ENCODE measurements around the gene GNG7.
"Not testable (repeated sequence)": the region's sequence is repeated elsewhere in the genome, so short reads cannot be mapped to it uniquely, and the experiment has no call there.

The GNG7 gene

DNA sequence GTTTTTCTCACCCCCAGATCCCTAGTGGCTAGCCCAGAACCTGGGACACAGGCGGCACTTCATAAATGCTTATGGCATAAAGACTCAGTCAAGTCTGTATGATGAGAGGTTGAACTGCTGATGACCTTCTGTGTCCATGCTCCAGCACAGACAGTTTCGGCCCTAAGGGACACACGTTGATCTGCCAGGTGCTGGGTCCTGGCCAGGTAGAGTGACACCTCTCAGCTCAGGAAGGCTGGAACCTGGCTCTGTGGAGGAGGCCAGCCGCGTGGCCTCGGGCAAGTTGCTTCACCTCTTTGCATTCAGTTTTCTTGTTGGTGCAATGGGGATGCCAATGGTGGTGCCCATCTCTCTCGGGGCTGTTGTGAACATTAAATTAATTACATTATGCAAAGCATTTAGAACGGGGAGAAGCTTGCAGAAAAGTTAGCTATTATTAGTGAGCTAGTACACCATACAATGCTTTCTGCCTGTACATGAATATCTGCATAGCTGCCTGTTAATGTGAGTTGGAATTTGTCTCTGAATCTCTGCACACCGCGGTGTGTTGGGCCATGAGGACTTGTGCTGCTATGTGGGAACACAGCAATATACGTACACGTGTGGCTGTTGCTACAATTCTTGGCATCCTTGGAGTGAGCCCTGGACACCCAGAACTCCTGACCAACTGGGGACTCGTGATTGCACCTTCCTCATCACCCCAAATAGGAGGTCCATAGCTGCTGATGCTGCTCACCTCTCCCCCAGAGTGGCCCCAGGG lies 218.1 kb downstream of the GNG7 start:
- no peak for DNase-seq (ENCODE audit: low read depth in 2 of 2)

DNA sequence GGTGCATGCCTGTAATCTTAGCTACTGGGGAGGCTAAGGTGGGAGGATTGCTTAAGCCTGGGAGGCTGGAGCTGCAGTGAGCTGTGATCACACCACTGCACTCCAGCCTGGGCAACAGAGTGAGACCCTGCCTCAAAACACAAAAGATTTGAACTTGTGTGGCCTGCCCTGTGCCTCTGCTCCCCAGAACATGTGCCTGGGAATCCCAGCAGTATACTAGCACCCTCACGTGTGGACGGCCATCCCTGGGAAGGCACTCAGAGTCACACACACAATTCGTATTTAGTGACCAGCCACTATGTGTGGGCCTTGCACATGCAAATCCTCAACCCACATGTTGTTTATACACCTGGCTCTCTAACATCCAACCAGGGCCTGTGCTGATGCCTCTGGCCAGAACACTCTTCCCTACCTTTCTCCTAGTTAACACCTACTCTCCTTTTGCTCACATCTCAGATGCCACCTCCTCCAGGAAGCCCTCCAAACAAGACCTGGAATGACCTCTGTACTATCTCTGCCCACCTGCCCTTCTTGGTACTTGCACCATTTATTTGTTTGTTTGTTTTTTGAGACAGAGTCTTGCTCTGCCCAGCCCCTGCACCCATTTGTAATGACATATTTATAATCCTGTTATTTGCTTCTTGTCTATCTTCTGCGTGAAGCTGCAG lies 218.9 kb downstream of the GNG7 start:
- DNase-seq (ENCODE audit: low read depth in 2 of 2) = no peak

DNA sequence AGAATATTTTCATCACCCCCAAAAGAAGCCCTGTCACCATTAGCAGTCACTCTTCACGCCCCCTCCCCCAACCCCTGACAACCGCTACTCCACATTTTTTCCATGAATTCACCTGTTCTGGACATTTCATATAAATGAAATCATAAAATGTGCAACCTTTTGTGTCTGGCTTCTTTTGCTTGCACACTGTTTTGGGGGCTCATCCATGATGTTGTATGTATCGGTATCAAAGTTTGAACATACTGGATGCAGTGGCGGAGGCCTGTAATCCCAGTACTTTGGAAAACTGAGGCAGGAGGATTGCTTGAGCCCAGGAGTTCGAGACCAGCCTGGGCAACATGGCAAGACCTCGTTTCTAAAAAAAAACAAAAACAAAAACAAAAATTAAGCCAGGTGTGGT lies 219.4 kb downstream of the GNG7 start:
- no peak for DNase-seq (ENCODE audit: low read depth in 2 of 2)

DNA sequence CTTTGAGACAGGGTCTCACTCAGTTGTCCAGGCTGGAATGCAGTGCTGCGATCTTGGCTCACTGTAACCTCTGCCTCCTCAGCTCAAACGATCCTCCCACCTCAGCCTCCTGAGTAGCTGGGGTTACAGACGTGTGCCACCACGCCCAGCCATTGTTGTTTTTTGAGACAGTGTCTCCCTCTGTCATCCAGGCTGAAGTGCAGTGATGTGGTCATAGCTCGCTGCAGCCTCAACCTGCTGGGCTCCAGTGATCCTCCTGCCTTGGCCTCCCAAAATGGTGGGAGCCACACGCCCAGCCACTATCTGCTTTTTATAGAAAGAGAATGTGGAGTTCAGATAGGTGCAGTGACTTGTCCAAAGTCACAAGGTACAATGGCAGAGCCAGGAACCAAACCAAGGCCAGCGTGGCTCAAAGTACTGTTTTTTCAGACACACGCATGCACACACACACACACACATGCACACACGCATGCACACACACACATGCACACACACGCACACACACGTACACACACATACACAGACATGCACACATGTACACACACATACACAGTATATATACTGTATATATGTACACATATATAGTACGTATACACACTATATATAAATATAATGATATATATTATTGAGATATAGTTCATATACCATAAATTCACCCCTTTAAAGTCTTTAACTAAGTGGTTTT lies 220.0 kb downstream of the GNG7 start:
- DNase-seq (ENCODE audit: low read depth in 2 of 2) = no peak

GRCh38 chr19:2481466-2481865 lies 221.0 kb downstream of the GNG7 start:
- DNase-seq (ENCODE audit: low read depth in 2 of 2) = no peak

DNA sequence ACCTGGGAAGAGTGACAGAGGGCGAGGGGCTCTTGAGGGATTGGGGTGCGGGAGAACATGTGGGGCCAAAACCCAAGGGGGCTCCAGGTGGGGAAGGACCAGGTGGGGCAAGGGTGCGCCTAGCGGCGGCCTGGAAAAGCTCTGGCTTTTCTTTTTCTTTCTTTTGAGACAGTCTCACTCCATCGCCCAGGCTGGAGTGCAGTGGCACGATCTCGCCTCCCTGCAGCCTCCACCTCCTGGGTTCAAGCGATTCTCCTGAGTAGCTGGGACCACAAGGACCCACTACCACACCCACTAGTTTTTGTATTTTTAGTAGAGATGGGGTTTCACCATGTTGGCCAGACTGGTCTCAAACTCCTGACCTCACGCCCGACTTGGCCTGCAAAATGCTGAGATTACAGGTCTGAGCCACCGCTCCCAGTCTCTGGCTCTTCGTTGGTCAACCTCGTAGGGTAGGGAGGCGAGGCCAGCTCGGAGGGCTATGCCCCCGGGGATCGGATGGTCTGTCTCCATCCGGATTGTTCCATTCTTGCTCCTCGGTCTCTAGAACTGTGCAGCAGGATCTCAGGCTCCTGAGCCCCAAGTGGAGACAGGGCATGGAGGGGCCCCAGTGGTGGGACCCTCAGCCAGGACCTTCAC lies 222.8 kb downstream of the GNG7 start:
- DNase-seq (ENCODE audit: low read depth in 2 of 2) = no peak

GRCh38 chr19:2478756-2479555 lies 223.5 kb downstream of the GNG7 start:
- DNase-seq (ENCODE audit: low read depth in 2 of 2) = peak in 1 of 2 donors; percentile 40

DNA sequence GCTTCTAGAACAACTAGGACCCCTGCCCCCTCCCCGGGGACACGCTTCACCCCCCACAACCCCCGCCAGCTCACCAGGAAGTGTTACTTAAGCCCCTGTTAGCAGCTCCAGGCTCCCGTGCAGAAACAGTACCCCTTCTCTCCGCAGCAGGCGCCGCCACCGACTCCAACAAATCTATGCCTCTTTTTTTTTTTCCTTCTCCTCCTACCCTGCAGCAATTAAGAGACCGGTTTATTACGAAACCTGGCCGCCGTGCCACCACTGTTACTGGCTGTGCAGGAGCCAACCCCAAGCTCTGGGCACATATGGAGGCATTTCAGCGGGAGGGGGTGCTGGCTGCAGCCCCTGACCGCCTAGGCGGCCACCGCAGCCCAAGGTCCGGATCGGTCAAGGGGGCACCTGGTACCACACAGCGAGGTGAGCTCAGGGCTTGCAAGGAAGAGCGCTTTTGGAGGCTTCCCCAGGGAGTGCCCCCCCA lies 224.2 kb downstream of the GNG7 start:
- DNase-seq (ENCODE audit: low read depth in 2 of 2) = peak in 1 of 2 donors; percentile 42

- no peak for DNase-seq (ENCODE audit: low read depth in 2 of 2)
Observed at GRCh38 chr19:2477732-2478191, 224.7 kb downstream of the GNG7 start.

DNA sequence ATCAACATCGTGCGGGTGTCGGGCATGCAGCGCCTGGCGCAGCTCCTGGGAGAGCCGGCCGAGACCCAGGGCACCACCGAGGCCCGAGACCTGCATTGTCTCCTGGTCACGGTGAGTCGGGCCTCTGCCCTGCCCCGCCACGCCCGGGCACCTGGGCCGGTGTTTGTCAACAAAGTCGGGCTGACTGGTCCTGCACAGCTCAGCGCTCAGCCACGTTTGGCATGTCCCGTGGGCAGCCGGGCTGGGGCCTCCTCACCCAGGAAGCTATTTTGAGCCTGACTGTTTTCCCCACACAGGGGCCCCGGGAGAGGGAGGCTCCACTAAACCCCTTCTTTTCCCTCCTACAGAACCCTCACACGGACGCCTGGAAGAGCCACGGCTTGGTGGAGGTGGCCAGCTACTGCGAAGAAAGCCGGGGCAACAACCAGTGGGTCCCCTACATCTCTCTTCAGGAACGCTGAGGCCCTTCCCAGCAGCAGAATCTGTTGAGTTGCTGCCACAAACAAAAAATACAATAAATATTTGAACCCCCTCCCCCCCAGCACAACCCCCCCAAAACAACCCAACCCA lies 225.3 kb downstream of the GNG7 start:
- no peak for DNase-seq (ENCODE audit: low read depth in 2 of 2)

DNA sequence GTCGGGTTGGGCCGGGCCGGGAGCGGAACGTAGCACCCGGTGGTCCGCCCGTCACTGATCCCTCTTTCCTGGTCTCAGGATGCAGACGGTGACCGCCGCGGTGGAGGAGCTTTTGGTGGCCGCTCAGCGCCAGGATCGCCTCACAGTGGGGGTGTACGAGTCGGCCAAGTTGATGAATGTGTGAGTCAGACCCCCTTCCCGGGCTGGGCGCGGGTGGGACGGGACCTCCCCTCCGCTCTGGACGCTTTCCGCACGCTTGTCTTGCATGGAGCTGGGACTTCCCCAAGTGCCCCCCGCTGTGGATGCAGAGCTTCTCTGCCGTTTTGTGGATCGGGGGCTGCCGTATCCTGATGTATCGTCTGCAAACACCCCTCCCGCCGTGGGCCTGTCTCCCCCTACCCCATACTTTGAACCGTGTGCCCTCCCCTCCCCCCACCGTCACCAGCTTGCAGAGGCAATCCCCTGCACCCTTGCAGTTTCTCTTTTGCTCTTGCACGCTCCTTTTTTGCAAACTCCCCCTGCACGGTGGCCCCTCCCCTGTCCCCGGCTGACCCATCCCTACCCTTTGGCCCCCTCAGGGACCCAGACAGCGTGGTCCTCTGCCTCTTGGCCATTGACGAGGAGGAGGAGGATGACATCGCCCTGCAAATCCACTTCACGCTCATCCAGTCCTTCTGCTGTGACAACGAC lies 225.9 kb downstream of the GNG7 start:
- peak; percentile 60 to 64 for DNase-seq (ENCODE audit: low read depth in 2 of 2)

DNA sequence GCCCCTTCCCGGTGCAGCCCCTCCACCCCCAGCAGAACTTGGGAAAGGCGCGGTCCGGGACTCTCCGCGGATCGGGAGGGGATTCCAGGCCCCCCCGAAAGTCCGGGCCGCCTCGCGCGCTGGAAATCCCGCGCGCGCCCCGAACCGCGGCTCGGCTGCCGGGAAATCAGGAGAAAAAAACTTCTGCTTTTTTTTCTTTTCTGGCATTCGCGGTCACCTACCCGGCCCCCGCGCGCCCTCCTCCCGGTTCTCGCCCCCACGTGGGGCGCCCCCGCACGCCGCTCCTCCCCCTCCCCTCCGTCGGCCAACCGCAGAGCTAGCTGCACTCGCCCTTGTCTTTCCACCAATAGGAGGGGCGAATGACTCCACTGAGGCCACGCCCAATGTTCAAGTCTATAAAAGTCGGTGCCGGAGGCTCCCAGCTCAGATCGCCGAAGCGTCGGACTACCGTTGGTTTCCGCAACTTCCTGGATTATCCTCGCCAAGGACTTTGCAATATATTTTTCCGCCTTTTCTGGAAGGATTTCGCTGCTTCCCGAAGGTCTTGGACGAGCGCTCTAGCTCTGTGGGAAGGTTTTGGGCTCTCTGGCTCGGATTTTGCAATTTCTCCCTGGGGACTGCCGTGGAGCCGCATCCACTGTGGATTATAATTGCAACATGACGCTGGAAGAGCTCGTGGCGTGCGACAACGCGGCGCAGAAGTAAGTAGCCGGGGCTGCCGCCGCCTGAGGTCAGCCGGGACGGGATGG lies 226.6 kb downstream of the GNG7 start, which contains the start of gene GADD45B:
TSS of gene GADD45B (plus strand) at position 426 of the 749 bp plus-strand sequence. CDS start at position 658, 232 bp downstream.
- DNase-seq (ENCODE audit: low read depth in 2 of 2) = peak; percentile 94 to 96

DNA sequence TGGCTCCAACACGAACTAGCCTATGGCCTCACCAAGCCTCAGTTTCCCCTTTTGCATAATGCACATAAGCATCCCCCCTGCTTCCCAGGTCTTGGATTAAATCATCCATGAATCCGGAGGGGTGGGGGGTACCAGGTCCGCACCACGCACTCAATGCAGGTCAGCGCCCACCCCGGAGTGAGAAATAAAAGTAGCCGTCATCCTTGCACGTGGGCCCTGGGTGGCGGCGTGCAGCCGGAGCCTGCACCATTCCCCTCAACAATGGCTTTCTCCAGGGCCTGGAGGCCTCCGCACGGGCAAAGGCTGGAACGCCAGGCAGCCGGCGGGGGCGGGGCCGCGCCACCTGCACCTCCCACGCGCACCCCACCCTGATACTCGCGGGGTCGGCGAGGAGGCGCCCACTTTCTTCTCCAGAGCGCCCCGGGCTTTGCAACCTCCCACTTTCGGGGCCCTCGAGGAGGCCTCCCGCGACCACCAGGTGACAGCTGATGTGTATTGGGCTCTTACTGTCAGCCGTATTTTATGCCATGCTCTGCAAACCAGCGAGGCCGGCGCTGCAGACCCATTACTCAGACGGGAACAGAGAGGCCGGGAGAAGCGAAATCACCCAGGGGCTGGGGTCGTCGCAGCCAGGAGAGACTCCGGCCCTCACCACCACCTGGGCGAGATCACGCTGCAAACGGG lies 227.3 kb downstream of the GNG7 start:
- DNase-seq (ENCODE audit: low read depth in 2 of 2) = peak; percentile 62 to 68

DNA sequence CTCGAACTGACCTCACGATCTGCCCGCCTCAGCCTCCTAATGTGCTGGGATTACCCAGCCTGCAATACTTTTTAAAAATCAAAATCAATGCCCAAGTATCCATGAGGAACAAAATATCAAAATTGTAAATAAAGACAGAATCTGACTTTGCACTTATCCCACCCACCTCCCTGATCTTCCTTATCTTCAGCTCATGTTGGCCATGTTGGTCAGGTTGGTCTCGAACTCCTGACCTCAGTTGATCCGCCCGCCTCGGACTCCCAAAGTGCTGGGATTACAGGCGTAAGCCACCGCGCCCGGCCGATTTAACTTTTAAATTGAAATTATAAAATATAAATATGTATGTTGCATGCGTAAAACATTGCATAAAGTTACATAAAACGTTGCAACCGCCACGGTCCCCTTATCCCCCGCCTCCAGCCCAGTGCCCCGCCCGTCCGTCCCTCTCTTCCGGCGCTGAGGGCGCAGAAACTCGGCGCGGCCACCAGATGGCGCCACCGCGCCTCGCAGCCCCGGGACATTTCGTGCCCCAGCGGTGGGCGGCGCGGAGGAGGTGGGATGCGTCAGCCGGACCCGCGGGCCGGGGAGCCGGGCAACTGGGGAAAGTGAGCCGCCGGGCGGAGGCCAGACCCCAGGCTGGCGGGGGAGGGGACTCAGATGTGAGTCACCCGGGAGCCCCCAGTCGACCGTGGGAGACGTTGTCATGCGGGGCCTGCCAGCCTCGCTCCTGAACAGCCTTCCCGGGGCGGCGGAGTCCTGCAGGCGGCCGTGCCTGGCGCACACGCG lies 228.1 kb downstream of the GNG7 start:
- peak; percentile 79 to 91 for DNase-seq (ENCODE audit: low read depth in 2 of 2)

- DNase-seq (ENCODE audit: low read depth in 2 of 2) = not testable (repeated sequence)
Observed at GRCh38 chr19:2469915-2470200, 232.6 kb downstream of the GNG7 start.

DNA sequence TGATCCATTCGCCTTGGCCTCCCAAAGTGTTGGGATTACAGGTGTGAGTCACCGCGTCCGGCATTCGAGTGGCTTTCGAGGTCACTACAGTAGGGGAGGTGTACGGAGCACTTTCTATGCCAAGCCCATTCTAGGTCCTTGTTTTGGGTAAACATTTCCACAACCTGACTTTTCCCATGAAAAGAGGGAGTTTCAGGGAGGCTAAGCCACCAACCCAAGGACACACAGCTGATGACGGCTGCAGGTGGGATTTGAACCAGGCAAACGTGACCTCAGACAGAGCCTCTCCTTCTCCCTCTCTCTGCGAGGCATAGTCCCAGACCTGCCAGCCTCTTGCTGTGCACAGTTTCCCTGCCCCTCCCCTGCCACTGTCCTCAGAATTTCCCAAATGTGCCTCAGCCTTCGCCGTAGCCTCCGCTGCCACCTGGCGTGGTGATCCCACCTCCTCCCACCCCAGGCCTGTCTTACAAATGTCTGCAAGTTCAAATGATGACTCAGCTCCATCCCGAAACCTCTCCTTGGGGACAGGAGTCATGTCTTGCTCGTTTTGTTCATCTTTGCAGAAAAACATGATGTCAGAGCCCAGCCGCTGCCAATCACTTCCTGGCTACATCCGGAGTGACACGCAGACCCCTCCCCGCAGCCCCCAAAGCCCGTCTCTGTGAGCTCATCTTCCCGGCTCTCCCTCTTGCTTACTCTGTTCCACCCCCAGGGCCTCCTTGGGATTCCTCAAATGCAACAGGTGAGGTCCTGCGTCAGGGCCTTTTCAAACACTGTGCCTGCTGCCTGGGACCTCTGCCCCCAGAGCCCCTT lies 233.2 kb downstream of the GNG7 start:
- DNase-seq (ENCODE audit: low read depth in 2 of 2) = peak in 1 of 2 donors; percentile 44

GRCh38 chr19:2468596-2468995 lies 233.9 kb downstream of the GNG7 start:
- DNase-seq (ENCODE audit: low read depth in 2 of 2) = no peak

Measured in stimulated activated CD4-positive, alpha-beta T cell treated with anti-CD3 and anti-CD28 coated beads, Interleukin-15, amount 100 ng/mL, for 48 hours (primary cell).